Breast epithelium (tissue), 4 donors: ENCODE results near the gene CTRL. TPM values are rescaled to one million over a fixed set of nuclear protein-coding genes. Genes with fewer than 3 reads are reported as not detected.

Source experiments
- DNase-seq, 2 donors: peaks; one replicate each; pipeline ENCODE4 v3.0.0-alpha.2; 2019; ENCODE audit warnings: low spot score in 2 of 2
- H3K27ac ChIP-seq, 2 donors: fragments of 200-600 bp; sonication (generic) in 1 of 2; one replicate each; pipeline ENCODE4 v1.5.1; 2016 to 2019; ENCODE audit warnings: mild to moderate bottlenecking in 1 of 2
- H3K27me3 ChIP-seq, 2 donors: fragments of 200-600 bp; sonication (generic) in 1 of 2; one replicate each; pipeline versions ENCODE4 v1.5.1 to v1.6.0; 2017 to 2019; ENCODE audit warnings: control low read depth in 1 of 2, mild to moderate bottlenecking in 1 of 2
- H3K36me3 ChIP-seq: fragments of 200-600 bp; one replicate; pipeline ENCODE4 v1.5.1; 2019
- H3K4me1 ChIP-seq, 2 donors: fragments of 200-600 bp; sonication (generic); one replicate each; pipeline ENCODE4 v1.5.1; 2016 to 2019; ENCODE audit warnings: control low read depth in 1 of 2
- H3K4me3 ChIP-seq, 3 donors: fragments of 200-600 bp; sonication (generic); 1 replicate in 2 of 3; 2 replicates in 1 of 3; pipeline ENCODE4 v1.5.1; 2016 to 2019; ENCODE audit warnings: mild to moderate bottlenecking in 3 of 3, moderate library complexity in 2 of 3
- H3K9me3 ChIP-seq, 2 donors: fragments of 200-600 bp; sonication (generic) in 1 of 2; one replicate each; pipeline ENCODE4 v1.5.1; 2016 to 2019; ENCODE audit warnings: control low read depth in 1 of 2
- POLR2A ChIP-seq: fragments of 450-650 bp; IDR thresholded peaks from one replicate; pipeline ENCODE4 v1.6.1; 2016; ENCODE audit warnings: antibody characterized with exemption, mild to moderate bottlenecking, moderate library complexity
- POLR2AphosphoS5 ChIP-seq, 3 donors: sonication (generic); formaldehyde crosslinking; IDR thresholded peaks; one replicate each; pipeline ENCODE4 v1.6.1; 2017; ENCODE audit warnings: antibody characterized with exemption in 3 of 3
- intact Hi-C: fragments of 100-400 bp; cut with DNase I; formaldehyde crosslinking; loops from one replicate; pipeline ENCODE4 v1.15.1; 2023; ENCODE audit warnings: low total_unique reads
- total RNA-seq, 3 donors: library from RNA; depleted of rRNA; stranded (reverse); fragments of >200 nt; gene quantifications; one replicate each; pipeline ENCODE4 v1.1.0, GENCODE V29; 2016
- TF ChIP-seq, protein P1 (sequence below), 3 donors: fragments of 450-650 bp; IDR thresholded peaks; one replicate each; pipeline ENCODE4 v1.5.1; 2016 to 2017; ENCODE audit warnings: antibody characterized with exemption in 3 of 3, mild to moderate bottlenecking in 3 of 3, moderate library complexity in 3 of 3

The CTRL gene
- total RNA-seq, 3 donors from 2014 or later: 1.0 to 2.6 (median 1.8) TPM

DNA sequence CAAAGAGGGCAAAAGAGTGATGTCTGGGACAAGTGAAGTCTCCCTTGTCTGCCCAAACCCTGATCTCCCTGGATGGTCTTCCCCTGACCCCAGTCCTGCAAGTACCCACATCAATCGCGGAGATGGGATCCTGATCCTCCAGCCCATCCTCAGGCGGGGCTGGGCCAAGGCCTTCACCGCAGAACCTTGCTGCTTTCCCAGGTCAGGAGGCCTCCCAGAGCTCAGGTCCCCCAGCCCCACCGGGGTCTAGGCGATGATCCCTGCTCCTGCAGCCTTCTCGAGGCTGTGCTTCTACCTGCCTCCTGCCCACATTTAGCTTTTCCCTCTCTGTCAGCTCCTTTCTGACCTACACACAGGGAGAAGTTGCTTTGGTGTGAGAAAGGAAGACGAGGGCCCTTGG lies 30.5 kb upstream of the CTRL start:
- TF ChIP-seq, protein P1, sequence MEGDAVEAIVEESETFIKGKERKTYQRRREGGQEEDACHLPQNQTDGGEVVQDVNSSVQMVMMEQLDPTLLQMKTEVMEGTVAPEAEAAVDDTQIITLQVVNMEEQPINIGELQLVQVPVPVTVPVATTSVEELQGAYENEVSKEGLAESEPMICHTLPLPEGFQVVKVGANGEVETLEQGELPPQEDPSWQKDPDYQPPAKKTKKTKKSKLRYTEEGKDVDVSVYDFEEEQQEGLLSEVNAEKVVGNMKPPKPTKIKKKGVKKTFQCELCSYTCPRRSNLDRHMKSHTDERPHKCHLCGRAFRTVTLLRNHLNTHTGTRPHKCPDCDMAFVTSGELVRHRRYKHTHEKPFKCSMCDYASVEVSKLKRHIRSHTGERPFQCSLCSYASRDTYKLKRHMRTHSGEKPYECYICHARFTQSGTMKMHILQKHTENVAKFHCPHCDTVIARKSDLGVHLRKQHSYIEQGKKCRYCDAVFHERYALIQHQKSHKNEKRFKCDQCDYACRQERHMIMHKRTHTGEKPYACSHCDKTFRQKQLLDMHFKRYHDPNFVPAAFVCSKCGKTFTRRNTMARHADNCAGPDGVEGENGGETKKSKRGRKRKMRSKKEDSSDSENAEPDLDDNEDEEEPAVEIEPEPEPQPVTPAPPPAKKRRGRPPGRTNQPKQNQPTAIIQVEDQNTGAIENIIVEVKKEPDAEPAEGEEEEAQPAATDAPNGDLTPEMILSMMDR (IDR thresholded peaks at IDR 0.05): no peak
- TF ChIP-seq POLR2A: no peak
- TF ChIP-seq POLR2AphosphoS5 (IDR thresholded peaks at IDR 0.05): no peak
- Histone ChIP-seq H3K36me3 (no peaks in the 10 kb centered on the region), H3K4me3 (peak overlapping the region in 1 of 3 donors; percentile 41), H3K4me1 (peaks cover 25 to 33% of the 10 kb centered on the region in 2 donors), H3K27me3 (no peaks in the 10 kb centered on the region), H3K27ac (peak overlapping the region; percentile 68 to 90), H3K9me3 (no peaks in the 10 kb centered on the region)
- intact Hi-C loops: no loop called here
- DNase-seq: no peak

DNA sequence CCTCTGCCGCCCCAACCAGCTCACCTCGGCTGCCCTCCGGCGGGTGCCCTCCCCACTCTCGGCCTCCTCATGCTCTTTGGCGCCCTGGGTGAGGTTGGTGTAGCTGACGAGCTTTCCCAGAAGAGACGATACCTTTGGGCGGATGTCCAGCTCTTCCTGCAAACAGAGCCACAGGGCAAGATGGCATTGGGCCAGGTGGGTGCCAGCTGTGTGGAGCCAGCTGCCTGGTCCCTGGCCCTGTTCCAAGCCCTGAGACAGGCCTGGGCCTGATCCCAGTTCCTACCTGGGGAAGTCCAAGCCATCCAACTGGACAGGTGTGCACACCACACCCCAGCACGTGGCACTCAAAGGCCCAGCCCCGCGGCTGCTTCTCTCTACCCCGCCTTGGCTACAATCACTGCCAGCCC lies 29.9 kb upstream of the CTRL start:
- Histone ChIP-seq H3K4me3 (peak overlapping the region in 1 of 3 donors; percentile 6), H3K36me3 (no peaks in the 10 kb centered on the region), H3K4me1 (peaks cover 25 to 33% of the 10 kb centered on the region in 2 donors), H3K9me3 (no peaks in the 10 kb centered on the region), H3K27me3 (no peaks in the 10 kb centered on the region), H3K27ac (peak overlapping the region; percentile 68 to 90)
- DNase-seq: peak; percentile 96 to 98
- no peak for TF ChIP-seq POLR2A
- TF ChIP-seq, protein P1 (IDR thresholded peaks at IDR 0.05): peak in 1 of 3 donors; percentile 32
- TF ChIP-seq POLR2AphosphoS5 (IDR thresholded peaks at IDR 0.05): peak; percentile 58 to 91 (median 89)
- intact Hi-C loops: no loop called here

DNA sequence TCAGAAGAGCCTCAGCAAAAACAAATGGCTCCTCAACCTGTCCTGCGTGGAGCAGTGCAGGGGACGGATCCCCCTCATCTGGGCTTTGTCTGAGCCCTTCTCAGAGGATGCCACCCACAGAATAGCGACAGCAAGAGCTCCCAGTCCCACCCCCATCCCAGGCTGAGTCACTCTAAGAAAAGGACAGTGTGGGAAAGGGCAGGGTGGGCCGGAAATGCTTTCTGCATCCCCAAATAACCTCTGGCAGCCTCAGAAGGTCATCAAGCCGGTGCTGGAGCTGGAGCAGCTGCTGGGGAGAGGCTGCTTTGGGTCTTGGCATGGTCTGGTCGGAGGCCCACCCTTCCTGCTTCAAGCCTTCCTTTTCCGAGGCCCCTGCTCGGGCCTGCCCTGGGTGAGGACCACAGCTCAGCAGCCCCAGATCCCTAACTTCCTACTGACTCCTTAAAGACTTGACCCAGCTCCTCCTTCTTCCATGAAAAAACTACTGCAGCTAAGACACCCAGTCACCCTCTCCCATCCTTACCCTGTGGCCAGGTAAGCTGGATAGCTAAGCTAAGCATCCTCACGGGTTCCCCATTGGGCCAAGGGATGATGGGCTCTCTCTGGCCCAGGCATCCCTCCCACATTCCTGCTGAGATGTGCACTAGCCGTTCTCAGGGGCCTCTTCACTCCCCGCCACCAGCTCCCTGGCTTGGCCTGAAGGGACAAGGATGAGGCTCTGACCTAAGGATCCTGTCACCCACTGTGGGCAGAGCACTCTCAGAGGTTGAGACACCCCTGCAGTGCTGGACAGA lies 28.1 kb upstream of the CTRL start:
- DNase-seq: no peak
- Histone ChIP-seq H3K27me3 (no peaks in the 10 kb centered on the region), H3K4me3 (no peak overlapping the region), H3K36me3 (no peaks in the 10 kb centered on the region), H3K4me1 (peaks cover 25 to 26% of the 10 kb centered on the region in 2 donors), H3K9me3 (no peaks in the 10 kb centered on the region), H3K27ac (peak overlapping the region; percentile 38 to 90)
- TF ChIP-seq, protein P1 (IDR thresholded peaks at IDR 0.05): no peak
- TF ChIP-seq POLR2AphosphoS5 (IDR thresholded peaks at IDR 0.05) (peak in 1 of 3 donors; percentile 60), POLR2A (no peak)
- intact Hi-C loops: no loop called here

DNA sequence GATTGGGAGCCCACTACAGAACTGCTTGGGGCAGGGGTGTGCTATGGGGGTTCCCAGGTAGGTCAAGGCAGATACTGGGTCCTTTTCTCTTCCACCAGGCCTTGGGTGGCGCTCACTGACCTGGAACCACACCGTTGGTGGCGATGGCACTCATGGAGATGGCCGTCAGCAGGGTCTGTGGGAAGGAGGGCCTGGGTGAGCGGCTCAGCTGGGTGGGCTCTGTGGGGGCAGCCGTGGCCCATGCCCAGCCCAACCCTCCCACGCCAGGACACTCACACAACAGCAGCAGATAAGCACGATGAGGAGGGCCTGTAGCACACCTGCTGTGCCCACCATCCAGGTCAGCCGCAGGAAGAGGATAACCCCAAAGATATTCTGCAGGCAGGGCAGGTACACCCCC lies 26.0 kb upstream of the CTRL start:
- no peaks in the 10 kb centered on the region for H3K27me3 ChIP-seq
- TF ChIP-seq, protein P1 (IDR thresholded peaks at IDR 0.05): no peak
- TF ChIP-seq POLR2A (no peak), POLR2AphosphoS5 (IDR thresholded peaks at IDR 0.05) (no peak)
- no peak overlapping the region for H3K4me3 ChIP-seq
- no peak for DNase-seq
- peak overlapping the region in 1 of 2 donors; percentile 90 for H3K27ac ChIP-seq
- no peaks in the 10 kb centered on the region for H3K36me3 ChIP-seq
- H3K4me1 ChIP-seq: peaks cover 18 to 19% of the 10 kb centered on the region in 2 donors
- no peaks in the 10 kb centered on the region for H3K9me3 ChIP-seq
- intact Hi-C loops: no loop called here
